Astrocyte (in vitro differentiated cells and primary cell): ENCODE results near the gene VWA2. TPM values are rescaled to one million over a fixed set of nuclear protein-coding genes. Genes with fewer than 3 reads are reported as not detected.

ENCODE experiments used
- DNase-seq: peaks from one replicate; pipeline ENCODE4 v3.0.0-alpha.2; 2010; ENCODE audit warnings: low read depth
- FAIRE-seq: peaks from 2 replicates; lab custom pipeline; 2011; peaks lifted over from hg19 to GRCh38; lab: Jason Lieb, UNC
- H2AFZ ChIP-seq: 2 replicates; pipeline ENCODE4 v1.6.0; 2012; ENCODE audit warnings: low read depth, low read length, inconsistent platforms
- H3K27ac ChIP-seq: 2 replicates; pipeline ENCODE4 v1.5.1; 2011; ENCODE audit warnings: low read depth, low read length, inconsistent platforms
- H3K27me3 ChIP-seq: 2 replicates; pipeline ENCODE4 v1.6.0; 2011; ENCODE audit warnings: low read length, inconsistent platforms; ENCODE audit not compliant: insufficient read depth
- H3K36me3 ChIP-seq: 2 replicates; pipeline ENCODE4 v1.5.1; 2011; ENCODE audit warnings: low read length, inconsistent platforms; ENCODE audit not compliant: insufficient read depth
- H3K4me1 ChIP-seq: 2 replicates; pipeline ENCODE4 v1.5.1; 2011; ENCODE audit warnings: low read length, inconsistent platforms; ENCODE audit not compliant: insufficient read depth
- H3K4me2 ChIP-seq: 2 replicates; pipeline ENCODE4 v1.6.0; 2012; ENCODE audit warnings: low read length, inconsistent platforms
- H3K4me3 ChIP-seq: 2 replicates; pipeline ENCODE4 v1.5.1; 2011; ENCODE audit warnings: low read depth, mild to moderate bottlenecking, low read length, inconsistent platforms; ENCODE audit not compliant: insufficient read depth
- H3K79me2 ChIP-seq: 2 replicates; pipeline ENCODE4 v1.6.0; 2012; ENCODE audit warnings: mild to moderate bottlenecking, low read length, inconsistent platforms; ENCODE audit not compliant: insufficient read depth
- H3K9ac ChIP-seq: 2 replicates; pipeline ENCODE4 v1.6.0; 2012; ENCODE audit warnings: mild to moderate bottlenecking, low read length, inconsistent platforms
- H3K9me3 ChIP-seq: 2 replicates; pipeline ENCODE4 v1.5.1; 2012; ENCODE audit warnings: low read depth, mild to moderate bottlenecking, low read length, inconsistent platforms; ENCODE audit not compliant: insufficient read depth
- H4K20me1 ChIP-seq: 2 replicates; pipeline ENCODE4 v1.6.0; 2012; ENCODE audit warnings: low read length, inconsistent platforms; ENCODE audit not compliant: insufficient read depth
- H3K27ac Mint-ChIP-seq: one replicate; pipeline ENCODE4 v1.8.0; 2021; ENCODE audit warnings: mild to moderate bottlenecking, mixed read lengths; ENCODE audit not compliant: unreplicated experiment
- H3K27me3 Mint-ChIP-seq: one replicate; pipeline ENCODE4 v1.8.0; 2021; ENCODE audit warnings: low read depth, mixed read lengths; ENCODE audit not compliant: unreplicated experiment
- H3K36me3 Mint-ChIP-seq: one replicate; pipeline ENCODE4 v1.8.0; 2021; ENCODE audit warnings: low read depth, mixed read lengths; ENCODE audit not compliant: unreplicated experiment
- H3K4me1 Mint-ChIP-seq: one replicate; pipeline ENCODE4 v1.8.0; 2021; ENCODE audit warnings: low read depth, mixed read lengths; ENCODE audit not compliant: unreplicated experiment
- H3K4me3 Mint-ChIP-seq: one replicate; pipeline ENCODE4 v1.8.0; 2021; ENCODE audit warnings: mild to moderate bottlenecking, moderate library complexity, mixed read lengths; ENCODE audit not compliant: unreplicated experiment
- H3K9me3 Mint-ChIP-seq: one replicate; pipeline ENCODE4 v1.8.0; 2021; ENCODE audit warnings: mild to moderate bottlenecking, mixed read lengths; ENCODE audit not compliant: unreplicated experiment
- CTCF ChIP-seq: IDR thresholded peaks from 2 replicates; pipeline ENCODE4 v1.5.1; 2011; ENCODE audit warnings: low read depth, mild to moderate bottlenecking, inconsistent platforms, low read length, moderate library complexity; ENCODE audit not compliant: insufficient read depth
- EZH2 ChIP-seq: IDR thresholded peaks from 2 replicates; pipeline ENCODE4 v1.6.1; 2012; ENCODE audit warnings: mild to moderate bottlenecking, low read length, inconsistent platforms; ENCODE audit not compliant: insufficient read depth
- total RNA-seq: library from RNA; stranded (reverse); gene quantifications from 2 replicates; pipeline ENCODE4 v1.2.1, GENCODE V29; 2021

The VWA2 gene
- total RNA-seq, 1 donor from 2014 or later, result 0.25 TPM

- no peak overlapping the region for H2AFZ ChIP-seq
- Mint-ChIP-seq H3K27ac (no peak overlapping the region), H3K4me3 (no peak overlapping the region), H3K27me3 (no peaks in the 10 kb centered on the region), H3K36me3 (peaks cover 59% of the 10 kb centered on the region), H3K9me3 (peaks cover 27% of the 10 kb centered on the region), H3K4me1 (no peaks in the 10 kb centered on the region)
- H3K4me1 ChIP-seq, result no peaks in the 10 kb centered on the region
- H3K9ac ChIP-seq, result no peak overlapping the region
- no peak overlapping the region for H3K4me3 ChIP-seq
- H3K27me3 ChIP-seq, result no peaks in the 10 kb centered on the region
- DNase-seq, result no peak
- no peak overlapping the region for H3K27ac ChIP-seq
- peaks cover 9% of the 10 kb centered on the region for H3K9me3 ChIP-seq
- TF ChIP-seq EZH2, result no peak
- no peak for TF ChIP-seq CTCF
- no peak for FAIRE-seq
- no peaks in the 10 kb centered on the region for H3K79me2 ChIP-seq
- no peaks in the 10 kb centered on the region for H4K20me1 ChIP-seq
- H3K36me3 ChIP-seq, result no peaks in the 10 kb centered on the region
- H3K4me2 ChIP-seq, result no peak overlapping the region
Measured at GRCh38 chr10:114297136-114297705, 58.2 kb downstream of the VWA2 start.

- H3K9me3 ChIP-seq, result peaks cover 7% of the 10 kb centered on the region
- H3K27me3 Mint-ChIP-seq, result no peaks in the 10 kb centered on the region
- no peak overlapping the region for H2AFZ ChIP-seq
- H3K4me1 Mint-ChIP-seq, result peaks cover 11% of the 10 kb centered on the region
- H3K27me3 ChIP-seq, result no peaks in the 10 kb centered on the region
- H3K9ac ChIP-seq, result no peak overlapping the region
- peaks cover 11% of the 10 kb centered on the region for H3K4me1 ChIP-seq
- H3K36me3 Mint-ChIP-seq, result peaks cover 53% of the 10 kb centered on the region
- no peak overlapping the region for H3K4me2 ChIP-seq
- no peak for DNase-seq
- H3K9me3 Mint-ChIP-seq, result peaks cover 22% of the 10 kb centered on the region
- H4K20me1 ChIP-seq, result no peaks in the 10 kb centered on the region
- no peaks in the 10 kb centered on the region for H3K79me2 ChIP-seq
- TF ChIP-seq CTCF (no peak), EZH2 (no peak)
- no peak overlapping the region for H3K4me3 ChIP-seq
- no peak overlapping the region for H3K4me3 Mint-ChIP-seq
- FAIRE-seq, result no peak
- H3K36me3 ChIP-seq, result no peaks in the 10 kb centered on the region
- H3K27ac Mint-ChIP-seq, result no peak overlapping the region
- H3K27ac ChIP-seq, result no peak overlapping the region
Measured at GRCh38 chr10:114300036-114300645, 61.1 kb downstream of the VWA2 start.

- Histone ChIP-seq H3K27ac (no peak overlapping the region), H2AFZ (no peak overlapping the region), H3K4me3 (no peak overlapping the region), H3K36me3 (no peaks in the 10 kb centered on the region), H3K27me3 (no peaks in the 10 kb centered on the region), H3K79me2 (no peaks in the 10 kb centered on the region), H3K4me2 (no peak overlapping the region), H3K9ac (no peak overlapping the region), H4K20me1 (no peaks in the 10 kb centered on the region), H3K9me3 (no peaks in the 10 kb centered on the region), H3K4me1 (peaks cover 11% of the 10 kb centered on the region)
- Mint-ChIP-seq H3K4me1 (peaks cover 11% of the 10 kb centered on the region), H3K27ac (no peak overlapping the region), H3K27me3 (no peaks in the 10 kb centered on the region), H3K4me3 (no peak overlapping the region), H3K36me3 (peaks cover 43% of the 10 kb centered on the region), H3K9me3 (peaks cover 13% of the 10 kb centered on the region)
- DNase-seq (no peak), FAIRE-seq (no peak)
- no peak for TF ChIP-seq CTCF
- TF ChIP-seq EZH2, result no peak
Measured at GRCh38 chr10:114301177-114301576, 62.1 kb downstream of the VWA2 start.
